ENCODE measurements around the gene AKAP13. TPM values are rescaled to one million over a fixed set of nuclear protein-coding genes. Genes with fewer than 3 reads are reported as not detected.

The AKAP13 gene, protein sequence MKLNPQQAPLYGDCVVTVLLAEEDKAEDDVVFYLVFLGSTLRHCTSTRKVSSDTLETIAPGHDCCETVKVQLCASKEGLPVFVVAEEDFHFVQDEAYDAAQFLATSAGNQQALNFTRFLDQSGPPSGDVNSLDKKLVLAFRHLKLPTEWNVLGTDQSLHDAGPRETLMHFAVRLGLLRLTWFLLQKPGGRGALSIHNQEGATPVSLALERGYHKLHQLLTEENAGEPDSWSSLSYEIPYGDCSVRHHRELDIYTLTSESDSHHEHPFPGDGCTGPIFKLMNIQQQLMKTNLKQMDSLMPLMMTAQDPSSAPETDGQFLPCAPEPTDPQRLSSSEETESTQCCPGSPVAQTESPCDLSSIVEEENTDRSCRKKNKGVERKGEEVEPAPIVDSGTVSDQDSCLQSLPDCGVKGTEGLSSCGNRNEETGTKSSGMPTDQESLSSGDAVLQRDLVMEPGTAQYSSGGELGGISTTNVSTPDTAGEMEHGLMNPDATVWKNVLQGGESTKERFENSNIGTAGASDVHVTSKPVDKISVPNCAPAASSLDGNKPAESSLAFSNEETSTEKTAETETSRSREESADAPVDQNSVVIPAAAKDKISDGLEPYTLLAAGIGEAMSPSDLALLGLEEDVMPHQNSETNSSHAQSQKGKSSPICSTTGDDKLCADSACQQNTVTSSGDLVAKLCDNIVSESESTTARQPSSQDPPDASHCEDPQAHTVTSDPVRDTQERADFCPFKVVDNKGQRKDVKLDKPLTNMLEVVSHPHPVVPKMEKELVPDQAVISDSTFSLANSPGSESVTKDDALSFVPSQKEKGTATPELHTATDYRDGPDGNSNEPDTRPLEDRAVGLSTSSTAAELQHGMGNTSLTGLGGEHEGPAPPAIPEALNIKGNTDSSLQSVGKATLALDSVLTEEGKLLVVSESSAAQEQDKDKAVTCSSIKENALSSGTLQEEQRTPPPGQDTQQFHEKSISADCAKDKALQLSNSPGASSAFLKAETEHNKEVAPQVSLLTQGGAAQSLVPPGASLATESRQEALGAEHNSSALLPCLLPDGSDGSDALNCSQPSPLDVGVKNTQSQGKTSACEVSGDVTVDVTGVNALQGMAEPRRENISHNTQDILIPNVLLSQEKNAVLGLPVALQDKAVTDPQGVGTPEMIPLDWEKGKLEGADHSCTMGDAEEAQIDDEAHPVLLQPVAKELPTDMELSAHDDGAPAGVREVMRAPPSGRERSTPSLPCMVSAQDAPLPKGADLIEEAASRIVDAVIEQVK (N-terminal part only)
- total RNA-seq (2022; extraction: Qiagen RNA extraction; ENCODE audit: low read depth) = 46.1 to 53.3 TPM (median 49.9 TPM) in 5 replicates

GRCh38 chr15:85380217-85380811, at the start of gene AKAP13:
Gene AKAP13, plus strand, starts transcription at chr15:85380603. Its CDS starts 105,118 bp downstream, at chr15:85485721.

DNA sequence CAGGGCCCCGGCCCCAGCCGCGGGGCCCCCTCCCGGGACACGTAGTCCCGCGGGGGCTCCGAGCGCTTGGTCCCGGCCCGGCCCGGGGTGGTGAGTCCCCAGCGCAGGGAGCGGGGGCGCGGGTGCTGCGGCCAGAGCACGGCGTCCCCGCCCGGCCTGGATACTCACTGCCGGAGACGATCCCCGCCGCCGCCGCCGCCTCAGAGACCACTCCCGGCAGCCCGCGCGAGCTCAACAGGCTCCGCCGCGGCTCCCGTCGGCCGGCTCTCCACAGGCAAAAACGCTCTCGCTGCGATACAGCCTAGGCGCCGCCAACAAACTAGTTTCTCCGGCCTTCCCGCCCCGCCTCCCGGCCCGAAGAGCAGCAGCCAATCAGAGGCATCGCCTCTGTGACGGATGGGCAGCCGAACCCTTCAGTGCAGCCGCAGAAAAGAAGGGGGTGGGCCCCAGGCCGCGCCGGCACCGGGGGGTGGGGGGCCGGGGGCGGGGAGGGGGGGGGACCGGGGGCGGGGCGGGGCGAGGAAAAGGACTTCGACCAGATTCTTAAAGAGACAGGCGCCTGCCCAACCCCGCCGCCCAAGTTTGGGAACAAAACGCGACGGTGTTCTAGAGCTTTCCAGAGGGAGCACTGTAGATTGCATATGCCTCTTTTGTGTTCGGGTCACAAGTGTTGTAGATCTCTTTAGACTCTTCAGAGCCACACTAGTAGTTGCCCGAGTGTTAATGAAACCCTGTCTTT, 414.4 kb downstream of the AKAP13 start, which contains the start of gene KLHL25:
KLHL25 (minus strand) TSS at position 328 of the 739 bp plus-strand sequence. CDS start 25,115 bp downstream, outside the sequence.

